ENCODE measurements around the gene OGA.

OGA gene

DNA sequence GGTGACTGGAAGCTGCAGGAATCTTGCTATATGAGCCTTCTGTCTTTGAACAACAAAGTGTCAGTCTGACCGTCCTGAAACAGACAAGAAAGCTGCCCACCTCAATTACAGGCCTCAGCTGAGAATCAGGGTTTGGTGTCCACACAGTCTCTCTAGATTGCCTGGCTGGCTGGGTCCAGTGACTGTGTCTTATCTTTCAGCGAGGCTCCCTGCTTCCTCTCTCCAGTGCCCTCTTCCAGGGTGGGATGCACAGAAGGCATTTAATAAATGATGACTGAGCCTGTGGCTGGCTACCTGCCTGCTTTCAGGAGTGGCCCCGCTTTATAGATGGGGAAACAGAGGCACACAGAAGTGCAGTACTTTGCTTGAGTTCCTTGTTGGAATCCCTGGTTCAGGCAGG, 69.7 kb downstream of the OGA start:
- no peak overlapping the region for H3K4me2 ChIP-seq (ENCODE audit: low read length)

DNA sequence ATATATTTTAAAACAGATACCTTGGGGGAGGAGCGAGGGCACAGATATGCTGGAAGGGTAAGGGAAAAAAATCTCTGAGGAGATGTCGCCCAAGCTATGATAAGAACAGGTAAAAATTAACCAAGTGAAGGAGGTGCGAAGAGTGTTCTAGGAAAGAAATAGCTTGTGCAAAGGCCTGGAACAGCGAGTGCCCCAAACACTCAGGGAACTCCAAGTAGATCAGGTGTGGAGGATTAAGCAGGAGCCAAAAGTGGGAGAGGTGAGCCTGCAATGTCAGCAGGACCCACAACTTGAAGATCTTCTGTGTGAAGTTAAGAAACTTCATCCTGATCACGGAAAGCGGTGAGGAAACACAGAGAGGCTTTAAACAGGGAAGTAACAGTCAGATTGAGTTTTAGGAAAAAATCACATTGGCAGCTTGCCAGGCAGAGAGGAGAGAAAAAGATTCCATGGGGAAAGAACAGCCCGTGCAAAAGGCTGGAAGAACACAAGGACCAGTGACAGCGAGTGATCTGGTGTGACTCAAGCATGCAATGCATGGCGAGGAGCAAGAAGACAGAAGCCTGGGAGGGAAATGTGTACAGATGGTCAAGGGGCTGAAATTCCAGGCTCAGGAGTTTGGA, 73.1 kb downstream of the OGA start:
- H3K9me3 ChIP-seq (ENCODE audit: control insufficient read depth, insufficient read depth, low read length): no peaks in the 10 kb centered on the region

More for the DNA sequence above, 69.7 kb downstream of the OGA start:
- H3K36me3 ChIP-seq (ENCODE audit: control insufficient read depth, low read length): no peaks in the 10 kb centered on the region
- no peak overlapping the region for H3K27ac ChIP-seq (ENCODE audit: low read depth, low read length)
- no peak overlapping the region for H3K4me3 ChIP-seq (ENCODE audit: low read length)
- H3F3A ChIP-seq (ENCODE audit: control insufficient read depth, insufficient read depth): no peaks in the 10 kb centered on the region
- no peaks in the 10 kb centered on the region for H3K79me2 ChIP-seq (ENCODE audit: control insufficient read depth, low read length)
- TF ChIP-seq EZH2phosphoT487 (IDR thresholded peaks at IDR 0.05; ENCODE audit: borderline replicate concordance, low read length): no peak
- TF ChIP-seq, protein P1, sequence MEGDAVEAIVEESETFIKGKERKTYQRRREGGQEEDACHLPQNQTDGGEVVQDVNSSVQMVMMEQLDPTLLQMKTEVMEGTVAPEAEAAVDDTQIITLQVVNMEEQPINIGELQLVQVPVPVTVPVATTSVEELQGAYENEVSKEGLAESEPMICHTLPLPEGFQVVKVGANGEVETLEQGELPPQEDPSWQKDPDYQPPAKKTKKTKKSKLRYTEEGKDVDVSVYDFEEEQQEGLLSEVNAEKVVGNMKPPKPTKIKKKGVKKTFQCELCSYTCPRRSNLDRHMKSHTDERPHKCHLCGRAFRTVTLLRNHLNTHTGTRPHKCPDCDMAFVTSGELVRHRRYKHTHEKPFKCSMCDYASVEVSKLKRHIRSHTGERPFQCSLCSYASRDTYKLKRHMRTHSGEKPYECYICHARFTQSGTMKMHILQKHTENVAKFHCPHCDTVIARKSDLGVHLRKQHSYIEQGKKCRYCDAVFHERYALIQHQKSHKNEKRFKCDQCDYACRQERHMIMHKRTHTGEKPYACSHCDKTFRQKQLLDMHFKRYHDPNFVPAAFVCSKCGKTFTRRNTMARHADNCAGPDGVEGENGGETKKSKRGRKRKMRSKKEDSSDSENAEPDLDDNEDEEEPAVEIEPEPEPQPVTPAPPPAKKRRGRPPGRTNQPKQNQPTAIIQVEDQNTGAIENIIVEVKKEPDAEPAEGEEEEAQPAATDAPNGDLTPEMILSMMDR (IDR thresholded peaks at IDR 0.05; ENCODE audit: low read depth, low read length, poor library complexity, severe bottlenecking): no peak
- no peaks in the 10 kb centered on the region for H3K9me3 ChIP-seq (ENCODE audit: control insufficient read depth, insufficient read depth, low read length)
- no peaks in the 10 kb centered on the region for H3K9me2 ChIP-seq (replicated peaks; ENCODE audit: control insufficient read depth, low read length)
- no peaks in the 10 kb centered on the region for H3K4me1 ChIP-seq (ENCODE audit: control insufficient read depth, low read length)
- H4K20me1 ChIP-seq (ENCODE audit: control insufficient read depth, insufficient read depth, low read depth, low read length): no peaks in the 10 kb centered on the region
- H3K27me3 ChIP-seq (ENCODE audit: control insufficient read depth, low read length): peaks cover 15% of the 10 kb centered on the region; the same call in 1 of the 2 replicates

DNA sequence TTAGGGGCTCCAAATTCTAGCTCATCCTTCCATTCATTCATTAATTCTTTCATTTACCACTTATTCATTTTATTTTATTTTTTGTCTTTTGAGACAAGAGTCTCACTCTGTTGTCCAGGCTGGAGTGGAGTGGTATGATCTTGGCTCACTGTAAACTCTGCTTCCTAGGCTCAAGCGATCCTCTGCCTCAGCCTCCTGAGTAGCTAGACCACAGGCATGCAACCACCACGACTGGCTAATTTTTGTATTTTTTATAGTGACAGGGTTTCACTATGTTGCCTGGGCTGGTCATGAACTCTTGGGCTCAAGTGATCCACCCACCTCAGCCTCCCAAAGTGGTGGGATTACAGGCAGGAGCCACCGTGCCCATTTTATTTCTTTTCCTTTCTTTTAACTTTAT, 74.0 kb downstream of the OGA start:
- H3K27ac ChIP-seq (ENCODE audit: low read depth, low read length): no peak overlapping the region
- H4K20me1 ChIP-seq (ENCODE audit: control insufficient read depth, insufficient read depth, low read depth, low read length): no peaks in the 10 kb centered on the region
- no peaks in the 10 kb centered on the region for H3K9me2 ChIP-seq (replicated peaks; ENCODE audit: control insufficient read depth, low read length)
- peaks cover 2% of the 10 kb centered on the region; the same call in 1 of the 2 replicates for H3K27me3 ChIP-seq (ENCODE audit: control insufficient read depth, low read length)
- H3F3A ChIP-seq (ENCODE audit: control insufficient read depth, insufficient read depth): no peaks in the 10 kb centered on the region
- H3K9me3 ChIP-seq (ENCODE audit: control insufficient read depth, insufficient read depth, low read length): no peaks in the 10 kb centered on the region
- H3K36me3 ChIP-seq (ENCODE audit: control insufficient read depth, low read length): no peaks in the 10 kb centered on the region
- H3K4me2 ChIP-seq (ENCODE audit: low read length): no peak overlapping the region
- no peak overlapping the region for H3K4me3 ChIP-seq (ENCODE audit: low read length)
- H3K79me2 ChIP-seq (ENCODE audit: control insufficient read depth, low read length): no peaks in the 10 kb centered on the region
- TF ChIP-seq EZH2phosphoT487 (IDR thresholded peaks at IDR 0.05; ENCODE audit: borderline replicate concordance, low read length): no peak
- TF ChIP-seq, protein P1 (IDR thresholded peaks at IDR 0.05; ENCODE audit: low read depth, low read length, poor library complexity, severe bottlenecking): no peak
- no peaks in the 10 kb centered on the region for H3K4me1 ChIP-seq (ENCODE audit: control insufficient read depth, low read length)

More for the DNA sequence above, 73.1 kb downstream of the OGA start:
- Histone ChIP-seq H3K4me3 (ENCODE audit: low read length) (no peak overlapping the region), H3K9me2 (replicated peaks; ENCODE audit: control insufficient read depth, low read length) (no peaks in the 10 kb centered on the region), H3F3A (ENCODE audit: control insufficient read depth, insufficient read depth) (no peaks in the 10 kb centered on the region), H3K4me1 (ENCODE audit: control insufficient read depth, low read length) (no peaks in the 10 kb centered on the region), H3K36me3 (ENCODE audit: control insufficient read depth, low read length) (no peaks in the 10 kb centered on the region), H3K27ac (ENCODE audit: low read depth, low read length) (no peak overlapping the region), H4K20me1 (ENCODE audit: control insufficient read depth, insufficient read depth, low read depth, low read length) (no peaks in the 10 kb centered on the region), H3K27me3 (ENCODE audit: control insufficient read depth, low read length) (peaks cover 2% of the 10 kb centered on the region; the same call in 1 of the 2 replicates), H3K79me2 (ENCODE audit: control insufficient read depth, low read length) (no peaks in the 10 kb centered on the region), H3K4me2 (ENCODE audit: low read length) (no peak overlapping the region)
- TF ChIP-seq EZH2phosphoT487 (IDR thresholded peaks at IDR 0.05; ENCODE audit: borderline replicate concordance, low read length): no peak
- TF ChIP-seq, protein P1 (IDR thresholded peaks at IDR 0.05; ENCODE audit: low read depth, low read length, poor library complexity, severe bottlenecking): no peak

Data from DOHH2 (cell line).